DMS 273 (cell line): ENCODE results near the gene ARIH2.
A peak's percentile ranks its signal among the peaks of the same experiment; 100 is the strongest.

ENCODE experiments used
- DNase-seq: peaks from one replicate; lab custom pipeline; 2025; ENCODE audit not compliant: unreplicated experiment; lab: John Stamatoyannopoulos, UW

ARIH2 gene

GRCh38 chr3:48970586-48970985, 51.9 kb downstream of the ARIH2 start:
- DNase-seq = no peak

- no peak for DNase-seq
Observed at GRCh38 chr3:48974076-48974864, 55.6 kb downstream of the ARIH2 start.

- DNase-seq = no peak
Observed at GRCh38 chr3:48979451-48979850, 60.8 kb downstream of the ARIH2 start.

GRCh38 chr3:48980295-48980694, 61.7 kb downstream of the ARIH2 start:
- DNase-seq = no peak

- DNase-seq = no peak
Observed at GRCh38 chr3:48982016-48982415, 63.4 kb downstream of the ARIH2 start.

GRCh38 chr3:48982686-48983085, 64.0 kb downstream of the ARIH2 start:
- no peak for DNase-seq

- no peak for DNase-seq
Observed at GRCh38 chr3:48983096-48983495, 64.5 kb downstream of the ARIH2 start.

GRCh38 chr3:48984663-48985062, 66.0 kb downstream of the ARIH2 start:
- no peak for DNase-seq

- DNase-seq = no peak
Observed at GRCh38 chr3:48985831-48986376, 67.3 kb downstream of the ARIH2 start.

- DNase-seq = no peak
Observed at GRCh38 chr3:48989126-48989795, 70.6 kb downstream of the ARIH2 start.

GRCh38 chr3:48989796-48990635, 71.4 kb downstream of the ARIH2 start, which contains the start of gene P4HTM:
TSS of gene P4HTM (plus strand) at chr3:48990241. CDS start at chr3:48990257, 16 bp downstream.
- DNase-seq = peak; percentile 80

- DNase-seq = peak; percentile 48
Observed at GRCh38 chr3:48990636-48991469, 72.2 kb downstream of the ARIH2 start.

- DNase-seq = no peak
Observed at GRCh38 chr3:48991851-48992545, 73.4 kb downstream of the ARIH2 start.

GRCh38 chr3:48993834-48994233, 75.2 kb downstream of the ARIH2 start:
- DNase-seq = no peak

GRCh38 chr3:48996640-48997039, 78.0 kb downstream of the ARIH2 start:
- no peak for DNase-seq

- no peak for DNase-seq
Observed at GRCh38 chr3:48997102-48997635, 78.5 kb downstream of the ARIH2 start.

GRCh38 chr3:48997714-48998637, 79.3 kb downstream of the ARIH2 start:
- DNase-seq = peak; percentile 58

- DNase-seq = no peak
Observed at GRCh38 chr3:48999085-48999858, 80.6 kb downstream of the ARIH2 start.
